ENCODE measurements around the gene STARD10.
"Not testable (repeated sequence)": the region's sequence is repeated elsewhere in the genome, so short reads cannot be mapped to it uniquely, and the experiment has no call there.

Gene STARD10

DNA sequence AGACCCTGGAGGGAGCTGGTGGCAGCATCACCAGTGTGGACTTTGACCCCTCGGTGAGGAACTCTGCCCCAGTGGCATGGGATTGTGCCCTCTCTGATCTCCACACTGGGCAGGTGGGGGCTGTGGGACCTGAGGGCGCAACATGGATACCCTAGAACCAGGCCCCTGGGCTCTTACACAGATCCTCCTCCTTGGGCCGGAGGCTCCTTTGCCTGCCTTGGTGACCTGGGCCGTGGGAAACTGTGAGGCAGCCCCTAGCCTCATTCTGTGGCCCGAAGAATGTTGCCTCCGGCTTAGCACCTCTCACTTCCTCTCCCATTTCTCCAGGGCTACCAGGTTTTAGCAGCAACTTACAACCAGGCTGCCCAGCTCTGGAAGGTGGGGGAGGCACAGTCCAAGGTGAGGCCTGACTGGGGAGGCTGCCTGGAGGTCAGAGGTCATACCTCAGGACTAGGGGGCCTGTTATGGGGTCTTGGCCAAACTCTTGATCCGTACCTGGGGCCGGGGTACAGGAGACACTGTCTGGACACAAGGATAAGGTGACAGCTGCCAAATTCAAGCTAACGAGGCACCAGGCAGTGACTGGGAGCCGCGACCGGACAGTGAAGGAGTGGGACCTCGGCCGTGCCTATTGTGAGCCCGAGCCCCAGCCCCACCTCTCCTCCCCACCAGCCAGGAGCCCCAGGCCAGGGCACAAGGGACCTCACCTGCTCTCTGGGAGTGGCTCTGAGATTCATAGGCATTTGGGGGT is 32.5 kb upstream of the STARD10 start:
- DNase-seq (ENCODE audit: low spot score), result no peak

GRCh38 chr11:72825661-72826060 is 31.8 kb upstream of the STARD10 start:
- DNase-seq (ENCODE audit: low spot score), result no peak

GRCh38 chr11:72824811-72825505 is 31.1 kb upstream of the STARD10 start:
- DNase-seq (ENCODE audit: low spot score), result no peak

- no peak for DNase-seq (ENCODE audit: low spot score)
These were observed 30.2 kb upstream of the STARD10 start for GRCh38 chr11:72824020-72824419.

GRCh38 chr11:72823105-72823804 is 29.4 kb upstream of the STARD10 start:
- no peak for DNase-seq (ENCODE audit: low spot score)

GRCh38 chr11:72821920-72822799 is 28.3 kb upstream of the STARD10 start:
- peak; percentile 99 for DNase-seq (ENCODE audit: low spot score)

- no peak for DNase-seq (ENCODE audit: low spot score)
These were observed 27.5 kb upstream of the STARD10 start for GRCh38 chr11:72821221-72821919.

- DNase-seq (ENCODE audit: low spot score), result no peak
These were observed 26.7 kb upstream of the STARD10 start for GRCh38 chr11:72820439-72821139.

- no peak for DNase-seq (ENCODE audit: low spot score)
These were observed 25.1 kb upstream of the STARD10 start for GRCh38 chr11:72818971-72819370.

DNA sequence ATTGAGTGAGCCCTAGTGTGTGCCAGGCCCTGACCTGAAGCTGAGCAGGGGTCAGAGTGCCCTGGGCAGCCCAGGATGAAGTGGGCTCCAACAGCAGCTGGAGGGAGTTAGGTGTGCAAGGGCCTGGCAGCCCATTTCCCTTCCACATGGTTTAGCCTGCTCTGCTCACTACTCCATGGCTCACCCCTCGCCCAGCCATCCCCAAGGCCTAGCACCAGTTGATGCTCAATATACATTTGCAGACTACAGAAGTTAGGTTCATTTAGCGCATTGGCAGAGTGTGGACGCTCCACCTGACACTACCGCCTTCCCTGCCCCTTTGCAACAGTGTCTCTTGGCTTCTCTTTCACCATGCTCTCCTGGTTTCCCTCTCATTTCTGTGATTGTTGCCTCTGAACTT is 24.1 kb upstream of the STARD10 start:
- no peak for DNase-seq (ENCODE audit: low spot score)

DNA sequence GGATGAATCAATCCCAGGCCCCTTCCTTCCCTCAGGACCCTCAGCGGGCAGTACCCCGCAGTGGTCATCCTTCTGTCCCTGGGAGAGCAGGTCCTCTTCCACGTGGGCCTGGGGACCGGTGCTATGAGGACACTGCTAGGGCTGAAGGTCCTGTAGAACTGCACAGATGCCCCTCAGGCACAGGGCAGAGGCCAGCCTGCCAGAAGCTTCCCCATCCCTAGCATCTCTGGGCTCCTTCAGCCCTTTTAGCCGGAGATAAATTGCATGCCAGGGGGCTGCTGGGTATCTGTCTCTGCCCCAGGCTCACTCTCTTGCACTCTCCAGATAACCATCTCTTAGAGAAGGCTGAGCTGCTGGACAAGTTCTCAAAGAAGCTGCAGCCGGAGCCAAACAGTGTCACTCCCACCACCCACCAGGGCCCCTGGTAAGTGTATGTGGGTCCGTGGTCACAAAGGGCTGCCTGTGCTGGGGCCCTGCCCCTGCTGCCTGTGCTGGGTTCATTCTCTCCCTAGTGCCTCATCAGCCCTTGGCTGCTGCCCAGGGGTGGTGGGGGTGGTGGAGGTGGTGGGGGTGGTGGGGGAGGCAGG is 22.6 kb upstream of the STARD10 start:
- no peak for DNase-seq (ENCODE audit: low spot score)

GRCh38 chr11:72815110-72815618 is 21.3 kb upstream of the STARD10 start:
- DNase-seq (ENCODE audit: low spot score), result no peak

DNA sequence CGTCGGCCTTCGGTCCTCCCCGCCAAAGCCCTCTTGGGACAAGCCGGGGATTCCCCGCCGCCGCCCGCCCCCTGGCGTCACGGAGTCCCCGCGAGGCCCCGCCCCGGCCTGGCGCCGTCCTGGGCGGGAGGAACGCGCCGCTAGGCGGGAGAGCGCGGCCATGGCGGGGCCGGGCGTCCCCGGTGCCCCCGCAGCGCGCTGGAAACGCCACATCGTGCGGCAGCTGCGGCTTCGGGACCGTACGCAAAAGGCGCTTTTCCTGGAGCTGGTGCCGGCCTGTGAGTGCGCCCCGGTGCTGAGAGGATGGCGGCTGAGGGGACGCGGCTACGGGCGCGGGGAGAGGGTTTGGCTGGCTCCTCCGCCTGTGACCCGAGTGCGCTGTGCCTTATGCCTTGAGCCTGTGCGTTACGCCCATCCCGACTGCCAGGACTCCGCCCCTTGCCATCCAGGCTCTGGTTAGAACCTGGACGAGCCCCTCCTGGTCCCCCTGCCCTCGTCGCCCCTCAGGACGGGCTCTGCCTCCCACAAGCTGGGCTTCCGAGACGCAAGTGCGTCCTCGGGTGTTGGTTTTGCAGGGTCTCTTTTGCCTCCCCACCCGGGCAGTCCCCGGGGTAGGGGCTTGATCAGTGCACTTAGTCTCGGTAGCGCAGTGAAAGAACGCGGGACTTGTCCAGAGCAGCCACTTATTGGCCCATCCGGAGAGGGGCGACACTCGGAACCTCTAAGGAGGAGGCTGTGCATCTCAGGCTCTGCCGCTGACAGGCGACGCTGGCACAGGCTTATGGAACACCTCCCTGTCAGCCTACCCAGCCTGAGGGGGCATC is 20.7 kb upstream of the STARD10 start, which contains the start of gene ATG16L2:
ATG16L2 (plus strand) TSS at position 126 of the 824 bp plus-strand sequence; CDS start at position 161, 35 bp downstream.
- DNase-seq (ENCODE audit: low spot score), result peak; percentile 97

GRCh38 chr11:72813740-72814285 is 20.0 kb upstream of the STARD10 start:
- peak; percentile 91 for DNase-seq (ENCODE audit: low spot score)

DNA sequence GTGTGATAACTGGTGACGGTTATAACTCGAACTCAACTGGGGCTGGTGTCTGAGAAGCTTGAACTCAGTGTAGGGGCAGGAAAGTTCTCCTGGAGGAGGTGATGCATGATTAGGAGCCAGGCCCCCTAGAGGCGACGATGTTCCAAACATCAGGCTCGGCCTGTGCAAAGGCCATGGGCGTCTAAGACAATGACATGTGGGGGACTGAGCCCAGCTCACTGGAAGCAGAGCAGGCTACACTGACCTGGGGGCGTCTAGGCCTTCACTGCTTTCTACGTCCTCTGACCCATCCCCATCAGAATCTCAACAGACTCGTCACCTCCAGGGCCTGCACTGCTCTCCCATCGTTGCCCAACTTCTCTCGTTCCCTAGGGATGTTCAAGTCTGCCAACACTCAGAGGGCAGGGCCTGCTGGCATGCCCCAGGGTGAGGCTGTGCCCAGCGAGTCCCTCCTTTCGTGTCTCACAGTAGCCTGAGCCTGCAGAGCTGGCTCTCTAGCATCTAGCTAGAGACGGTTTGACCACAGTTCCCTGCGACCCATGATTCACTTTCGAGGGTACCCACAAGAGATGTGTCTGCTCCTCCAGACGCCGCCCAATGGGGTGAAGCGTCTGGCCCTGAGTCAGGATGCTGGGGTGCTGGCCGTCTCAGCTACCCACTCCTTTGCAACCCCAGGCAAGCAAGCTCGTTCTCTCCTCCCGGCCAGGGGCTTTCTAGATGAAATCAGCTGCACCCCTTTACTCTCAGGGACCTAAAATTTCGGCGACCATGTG is 19.3 kb upstream of the STARD10 start:
- DNase-seq (ENCODE audit: low spot score), result peak; percentile 73

DNA sequence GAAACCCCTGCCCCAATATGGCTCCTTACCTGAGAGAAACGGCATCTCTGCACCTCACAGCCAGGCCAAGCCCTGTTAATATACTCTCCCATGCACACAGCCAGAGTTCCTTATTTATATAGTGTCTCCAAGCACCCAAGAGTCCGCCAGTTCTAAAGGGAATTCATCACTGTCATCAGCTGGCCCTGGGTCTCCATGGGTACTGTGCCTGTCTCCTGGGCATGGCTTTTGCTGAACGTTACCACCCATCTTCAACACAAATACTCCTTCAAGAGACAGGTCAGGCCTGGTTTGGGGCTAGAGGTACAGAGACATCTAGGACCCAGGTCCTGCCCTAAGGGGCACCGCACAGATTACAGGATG is 18.7 kb upstream of the STARD10 start:
- no peak for DNase-seq (ENCODE audit: low spot score)

DNA sequence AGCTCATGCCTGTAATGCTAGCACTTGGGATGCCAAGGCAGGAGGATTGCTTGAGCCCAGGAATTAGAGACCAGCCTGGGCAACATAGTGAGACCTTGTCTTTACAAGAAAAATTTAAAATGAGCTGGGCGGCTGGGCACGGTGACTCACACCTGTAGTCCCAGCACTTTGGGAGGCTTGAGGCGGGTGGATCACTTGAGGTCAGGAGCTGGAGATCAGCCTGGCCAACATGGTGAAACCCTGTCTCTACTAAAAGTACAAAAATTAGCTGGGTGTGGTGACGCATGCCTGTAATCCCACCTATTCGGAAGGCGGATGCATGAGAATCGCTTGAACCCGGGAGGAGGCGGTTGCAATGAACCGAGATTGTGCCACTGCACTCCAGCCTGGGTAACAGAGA is 17.8 kb upstream of the STARD10 start:
- DNase-seq (ENCODE audit: low spot score), result not testable (repeated sequence)

DNA sequence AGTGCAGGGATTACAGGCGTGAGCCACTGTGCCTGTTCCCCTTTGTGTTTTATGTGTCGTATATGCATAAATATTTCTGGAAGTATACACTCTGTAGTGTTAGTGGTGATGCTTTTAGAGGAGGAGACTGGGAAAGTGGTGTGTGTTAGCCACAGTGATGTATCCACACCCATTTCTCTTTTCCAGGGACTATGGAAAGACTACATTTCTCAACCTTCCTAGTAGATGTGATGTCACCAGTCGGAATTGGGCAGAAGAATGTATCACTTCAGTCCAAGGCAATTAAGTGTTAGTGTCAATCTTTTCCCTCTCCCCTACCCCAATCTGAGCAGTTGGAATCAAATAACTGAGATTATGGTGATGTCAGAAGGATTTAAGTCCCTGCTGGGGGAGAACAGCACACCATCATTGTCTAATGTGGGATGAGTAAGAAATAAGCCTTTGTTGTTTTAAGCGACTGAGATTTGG is 14.5 kb upstream of the STARD10 start:
- DNase-seq (ENCODE audit: low spot score), result no peak

All from AG20443 (cell line).